Liver (tissue), 9 donors: ENCODE measurements around the gene TMEM63C. TPM values are rescaled to one million over a fixed set of nuclear protein-coding genes. Genes with fewer than 3 reads are reported as not detected.

ENCODE experiments used
- DNase-seq: peaks from one replicate; pipeline ENCODE4 v3.0.0-alpha.2; 2017; ENCODE audit warnings: low spot score
- H3K27ac ChIP-seq, 2 donors: one replicate each; pipeline ENCODE4 v1.7.0; 2013; ENCODE audit warnings: inconsistent platforms in 2 of 2, low read length in 2 of 2, control low read depth in 1 of 2, low read depth in 1 of 2, mild to moderate bottlenecking in 1 of 2
- H3K27me3 ChIP-seq, 4 donors: one replicate each; pipeline versions ENCODE4 v1.6.1 to v1.7.0; 2013; ENCODE audit warnings: low read length in 3 of 4, inconsistent platforms in 1 of 4, mild to moderate bottlenecking in 1 of 4, moderate library complexity in 1 of 4; ENCODE audit not compliant: control insufficient read depth in 4 of 4, insufficient read depth in 4 of 4
- H3K36me3 ChIP-seq, 4 donors: one replicate each; pipeline versions ENCODE4 v1.6.1 to v1.7.0; 2013; ENCODE audit warnings: low read length in 3 of 4, mild to moderate bottlenecking in 3 of 4, low read depth in 1 of 4, moderate library complexity in 1 of 4; ENCODE audit not compliant: control insufficient read depth in 4 of 4, insufficient read depth in 3 of 4
- H3K4me1 ChIP-seq, 4 donors: one replicate each; pipeline versions ENCODE4 v1.6.1 to v1.7.0; 2013; ENCODE audit warnings: low read length in 3 of 4, mild to moderate bottlenecking in 3 of 4, moderate library complexity in 1 of 4; ENCODE audit not compliant: control insufficient read depth in 4 of 4, insufficient read depth in 4 of 4
- H3K4me3 ChIP-seq, 3 donors: one replicate each; pipeline versions ENCODE4 v1.6.1 to v1.7.0; 2013; ENCODE audit warnings: low read length in 3 of 3, control low read depth in 1 of 3, low read depth in 1 of 3, mild to moderate bottlenecking in 1 of 3
- H3K9ac ChIP-seq, 2 donors: one replicate each; pipeline ENCODE4 v1.7.0; 2013; ENCODE audit warnings: low read length in 2 of 2, mild to moderate bottlenecking in 2 of 2, moderate library complexity in 2 of 2, control low read depth in 1 of 2, low read depth in 1 of 2
- H3K9me3 ChIP-seq, 4 donors: one replicate each; pipeline versions ENCODE4 v1.6.1 to v1.7.0; 2013; ENCODE audit warnings: low read length in 3 of 4; ENCODE audit not compliant: control insufficient read depth in 4 of 4
- CTCF ChIP-seq: fragments of 150-350 bp; IDR thresholded peaks from 2 replicates; pipeline ENCODE4 v1.5.1; 2017; ENCODE audit warnings: improper control_type of control experiment, low read depth, low read length; ENCODE audit not compliant: missing input control
- EGR1 ChIP-seq, 2 donors: IDR thresholded peaks; 2 replicates each; pipeline ENCODE4 v1.6.1; 2016 to 2018; ENCODE audit warnings: antibody characterized with exemption in 2 of 2, low read depth in 2 of 2
- FOXA1 ChIP-seq: IDR thresholded peaks from 2 replicates; pipeline ENCODE4 v1.6.1; 2016; ENCODE audit warnings: antibody characterized with exemption
- FOXA2 ChIP-seq: IDR thresholded peaks from 2 replicates; pipeline ENCODE4 v1.6.1; 2016; ENCODE audit warnings: antibody characterized with exemption
- GABPA ChIP-seq, 2 donors: IDR thresholded peaks in 1 of 2; conservative IDR thresholded peaks in 1 of 2; 2 replicates each; pipeline ENCODE4 v1.6.1; 2016; ENCODE audit warnings: antibody characterized with exemption in 2 of 2, mild to moderate bottlenecking in 1 of 2, moderate library complexity in 1 of 2
- HNF4A ChIP-seq, 2 donors: conservative IDR thresholded peaks; 2 replicates each; pipeline ENCODE4 v1.6.1; 2016; ENCODE audit warnings: antibody characterized with exemption in 2 of 2, mild to moderate bottlenecking in 2 of 2
- HNF4G ChIP-seq: IDR thresholded peaks from 2 replicates; pipeline ENCODE4 v1.6.1; 2016; ENCODE audit warnings: antibody characterized with exemption
- JUND ChIP-seq, 2 donors: IDR thresholded peaks; 2 replicates each; pipeline ENCODE4 v1.6.1; 2016; ENCODE audit warnings: antibody characterized with exemption in 2 of 2
- MAX ChIP-seq: IDR thresholded peaks from 2 replicates; pipeline ENCODE4 v1.6.1; 2016; ENCODE audit warnings: antibody characterized with exemption
- NR2F2 ChIP-seq: IDR thresholded peaks from 2 replicates; pipeline ENCODE4 v1.6.1; 2016; ENCODE audit warnings: antibody characterized with exemption
- RAD21 ChIP-seq, 2 donors: IDR thresholded peaks; 2 replicates each; pipeline ENCODE4 v1.6.1; 2016; ENCODE audit warnings: antibody characterized with exemption in 2 of 2, mild to moderate bottlenecking in 2 of 2
- RXRA ChIP-seq, 2 donors: IDR thresholded peaks; 2 replicates each; pipeline ENCODE4 v1.6.1; 2017 to 2018; ENCODE audit warnings: antibody characterized with exemption in 2 of 2, mild to moderate bottlenecking in 1 of 2
- SP1 ChIP-seq: IDR thresholded peaks from 2 replicates; pipeline ENCODE4 v1.6.1; 2018; ENCODE audit warnings: antibody characterized with exemption, mild to moderate bottlenecking
- TAF1 ChIP-seq: conservative IDR thresholded peaks from 2 replicates; pipeline ENCODE4 v1.6.1; 2016; ENCODE audit warnings: antibody characterized with exemption, mild to moderate bottlenecking
- YY1 ChIP-seq: IDR thresholded peaks from 2 replicates; pipeline ENCODE4 v1.6.1; 2016; ENCODE audit warnings: antibody characterized with exemption, mild to moderate bottlenecking
- WGBS: extraction: QIAGEN DNeasy Blood & Tissue Kit; methylation state at CpG from one replicate; pipeline ENCODE4 v1.1.7; 2013; 5-methylcytosine and 5-hydroxymethylcytosine counted together
- polyA plus RNA-seq, 2 donors: library from polyadenylated mRNA; stranded (reverse) in 1 of 2; unstranded in 1 of 2; fragments of 200-250 nt in 1 of 2; fragments of >200 nt in 1 of 2; fragmentation: Nextera tagmentation in 1 of 2; extraction: Ambion mirVana in 1 of 2; gene quantifications; one replicate each; pipeline versions ENCODE4 v1.2.1 to v1.2.3, GENCODE V29; 2013 to 2015
- total RNA-seq, 2 donors: library from RNA; depleted of rRNA; stranded (reverse); fragments of >200 nt; gene quantifications; one replicate each; pipeline ENCODE4 v1.2.3, GENCODE V29; 2014
- TF ChIP-seq, protein P1 (sequence below): IDR thresholded peaks from 2 replicates; pipeline ENCODE4 v1.6.1; 2016; ENCODE audit warnings: antibody characterized with exemption
- TF ChIP-seq, protein P2 (sequence below): IDR thresholded peaks from 2 replicates; pipeline ENCODE4 v1.6.1; 2016; ENCODE audit warnings: antibody characterized with exemption, mild to moderate bottlenecking
- TF ChIP-seq, protein P3 (sequence below): IDR thresholded peaks from 2 replicates; pipeline ENCODE4 v1.6.1; 2016; ENCODE audit warnings: antibody characterized with exemption
- donor health status: healthy.
- donor health status: healthy.
- donor health status: healthy.
- donor health status: healthy.
- donor health status: healthy.

The TMEM63C gene
- total and polyA plus RNA-seq, 4 donors, result 0.13 to 1.6 (median 0.25) TPM; not detected in 1

DNA sequence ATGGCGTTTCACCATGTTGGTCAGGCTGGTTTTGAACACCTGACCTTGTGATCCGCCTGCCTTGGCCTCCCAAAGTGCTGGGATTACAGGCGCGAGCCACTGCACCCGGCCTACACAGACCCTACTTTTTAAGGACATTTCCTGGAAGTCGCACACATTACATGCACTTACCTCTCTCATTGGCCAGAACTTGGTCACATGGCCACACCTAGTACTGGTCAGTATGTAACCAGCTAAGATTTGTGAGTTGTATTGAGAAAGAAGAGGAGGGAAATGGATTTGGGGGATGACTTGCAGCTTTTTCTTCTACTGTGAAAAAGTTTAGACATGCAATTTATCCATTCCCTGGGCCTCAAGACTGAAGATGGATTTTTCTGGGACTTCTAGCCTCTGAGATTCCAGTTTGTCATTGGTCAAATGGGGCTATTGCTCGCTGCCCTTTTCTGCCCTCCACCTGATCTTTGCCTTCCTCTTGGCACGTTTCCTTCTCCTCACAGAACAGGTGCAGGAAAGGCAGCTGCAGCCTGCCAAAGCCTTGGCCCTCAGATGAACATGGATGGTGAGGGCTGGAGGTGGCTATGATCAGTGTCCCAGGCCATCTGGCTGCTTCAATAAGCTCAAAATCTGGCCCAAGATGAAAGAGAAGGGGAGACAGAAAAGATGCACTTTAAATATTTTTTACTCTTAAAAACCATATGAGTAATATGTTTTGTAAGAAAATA, 32.9 kb upstream of the TMEM63C start:
- Histone ChIP-seq H3K9ac (no peak overlapping the region), H3K27me3 (peaks cover 0 to 5% (median 3%) of the 10 kb centered on the region in 4 donors), H3K9me3 (no peaks in the 10 kb centered on the region), H3K36me3 (no peaks in the 10 kb centered on the region), H3K4me3 (no peak overlapping the region), H3K4me1 (no peaks in the 10 kb centered on the region), H3K27ac (no peak overlapping the region)
- DNase-seq, result no peak
- no peak for TF ChIP-seq MAX
- no peak for TF ChIP-seq RXRA (IDR thresholded peaks at IDR 0.05)
- TF ChIP-seq TAF1, result no peak
- TF ChIP-seq HNF4A (conservative IDR thresholded peaks at IDR 0.05), result no peak
- TF ChIP-seq RAD21 (IDR thresholded peaks at IDR 0.05), result no peak
- no peak for TF ChIP-seq YY1
- TF ChIP-seq EGR1 (IDR thresholded peaks at IDR 0.05; ENCODE audit: low read depth in 2 of 2), result no peak
- no peak for TF ChIP-seq FOXA2
- TF ChIP-seq SP1, result no peak
- TF ChIP-seq NR2F2, result no peak
- no peak for TF ChIP-seq JUND (IDR thresholded peaks at IDR 0.05)
- TF ChIP-seq, protein P1, sequence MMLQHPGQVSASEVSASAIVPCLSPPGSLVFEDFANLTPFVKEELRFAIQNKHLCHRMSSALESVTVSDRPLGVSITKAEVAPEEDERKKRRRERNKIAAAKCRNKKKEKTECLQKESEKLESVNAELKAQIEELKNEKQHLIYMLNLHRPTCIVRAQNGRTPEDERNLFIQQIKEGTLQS, result no peak
- TF ChIP-seq, protein P2, sequence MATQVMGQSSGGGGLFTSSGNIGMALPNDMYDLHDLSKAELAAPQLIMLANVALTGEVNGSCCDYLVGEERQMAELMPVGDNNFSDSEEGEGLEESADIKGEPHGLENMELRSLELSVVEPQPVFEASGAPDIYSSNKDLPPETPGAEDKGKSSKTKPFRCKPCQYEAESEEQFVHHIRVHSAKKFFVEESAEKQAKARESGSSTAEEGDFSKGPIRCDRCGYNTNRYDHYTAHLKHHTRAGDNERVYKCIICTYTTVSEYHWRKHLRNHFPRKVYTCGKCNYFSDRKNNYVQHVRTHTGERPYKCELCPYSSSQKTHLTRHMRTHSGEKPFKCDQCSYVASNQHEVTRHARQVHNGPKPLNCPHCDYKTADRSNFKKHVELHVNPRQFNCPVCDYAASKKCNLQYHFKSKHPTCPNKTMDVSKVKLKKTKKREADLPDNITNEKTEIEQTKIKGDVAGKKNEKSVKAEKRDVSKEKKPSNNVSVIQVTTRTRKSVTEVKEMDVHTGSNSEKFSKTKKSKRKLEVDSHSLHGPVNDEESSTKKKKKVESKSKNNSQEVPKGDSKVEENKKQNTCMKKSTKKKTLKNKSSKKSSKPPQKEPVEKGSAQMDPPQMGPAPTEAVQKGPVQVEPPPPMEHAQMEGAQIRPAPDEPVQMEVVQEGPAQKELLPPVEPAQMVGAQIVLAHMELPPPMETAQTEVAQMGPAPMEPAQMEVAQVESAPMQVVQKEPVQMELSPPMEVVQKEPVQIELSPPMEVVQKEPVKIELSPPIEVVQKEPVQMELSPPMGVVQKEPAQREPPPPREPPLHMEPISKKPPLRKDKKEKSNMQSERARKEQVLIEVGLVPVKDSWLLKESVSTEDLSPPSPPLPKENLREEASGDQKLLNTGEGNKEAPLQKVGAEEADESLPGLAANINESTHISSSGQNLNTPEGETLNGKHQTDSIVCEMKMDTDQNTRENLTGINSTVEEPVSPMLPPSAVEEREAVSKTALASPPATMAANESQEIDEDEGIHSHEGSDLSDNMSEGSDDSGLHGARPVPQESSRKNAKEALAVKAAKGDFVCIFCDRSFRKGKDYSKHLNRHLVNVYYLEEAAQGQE, result no peak
- no peak for TF ChIP-seq HNF4G
- no peak for TF ChIP-seq CTCF
- TF ChIP-seq FOXA1, result no peak
- TF ChIP-seq, protein P3, sequence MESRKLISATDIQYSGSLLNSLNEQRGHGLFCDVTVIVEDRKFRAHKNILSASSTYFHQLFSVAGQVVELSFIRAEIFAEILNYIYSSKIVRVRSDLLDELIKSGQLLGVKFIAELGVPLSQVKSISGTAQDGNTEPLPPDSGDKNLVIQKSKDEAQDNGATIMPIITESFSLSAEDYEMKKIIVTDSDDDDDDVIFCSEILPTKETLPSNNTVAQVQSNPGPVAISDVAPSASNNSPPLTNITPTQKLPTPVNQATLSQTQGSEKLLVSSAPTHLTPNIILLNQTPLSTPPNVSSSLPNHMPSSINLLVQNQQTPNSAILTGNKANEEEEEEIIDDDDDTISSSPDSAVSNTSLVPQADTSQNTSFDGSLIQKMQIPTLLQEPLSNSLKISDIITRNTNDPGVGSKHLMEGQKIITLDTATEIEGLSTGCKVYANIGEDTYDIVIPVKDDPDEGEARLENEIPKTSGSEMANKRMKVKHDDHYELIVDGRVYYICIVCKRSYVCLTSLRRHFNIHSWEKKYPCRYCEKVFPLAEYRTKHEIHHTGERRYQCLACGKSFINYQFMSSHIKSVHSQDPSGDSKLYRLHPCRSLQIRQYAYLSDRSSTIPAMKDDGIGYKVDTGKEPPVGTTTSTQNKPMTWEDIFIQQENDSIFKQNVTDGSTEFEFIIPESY, result no peak
- TF ChIP-seq GABPA (IDR thresholded peaks at IDR 0.05 in 1 of 2, conservative IDR thresholded peaks at IDR 0.05 in 1 of 2), result no peak
- WGBS, result 66% methylated on average over 8 of the region's 8 CpGs
